A673 (cell line): ENCODE data around the gene STARD3NL. TPM values are rescaled to one million over a fixed set of nuclear protein-coding genes. Genes with fewer than 3 reads are reported as not detected.

ENCODE experiments used
- BruUV-seq: library from RNA; stranded (reverse); fragments of 400-500 nt; replicated peaks from 2 replicates; lab custom pipeline; 2021; lab: Mats Ljungman, UMichigan
- CTCF ChIA-PET: fragments of 300-600 bp; sonication (Branson Sonifier 250); formaldehyde crosslinking; loops from one replicate; lab custom pipeline; 2022; ENCODE audit warnings: antibody characterized with exemption; lab: Charles Lee
- POLR2A ChIA-PET: fragments of 300-600 bp; sonication (Branson Sonifier 250); formaldehyde crosslinking; loops from one replicate; lab custom pipeline; 2022; ENCODE audit warnings: antibody characterized with exemption; ENCODE audit not compliant: low non-redundant PET; lab: Charles Lee
- DNase-seq: peaks from one replicate; pipeline ENCODE4 v3.0.0-alpha.2; 2015; ENCODE audit warnings: low spot score
- H3K27ac ChIP-seq: fragments of 200-600 bp; sonication (generic); 2 replicates; pipeline ENCODE4 v1.5.1; 2016; ENCODE audit warnings: mixed run types, low read depth, mild to moderate bottlenecking, mixed read lengths, antibody characterized with exemption, low read length; ENCODE audit not compliant: poor library complexity, severe bottlenecking
- H3K27me3 ChIP-seq: fragments of 200-600 bp; sonication (generic); replicated peaks from 2 replicates; pipeline ENCODE4 v1.6.1; 2017; ENCODE audit warnings: mixed run types, low read depth, mild to moderate bottlenecking, mixed read lengths, antibody characterized with exemption, low read length; ENCODE audit not compliant: insufficient read depth, poor library complexity
- H3K36me3 ChIP-seq: fragments of 200-600 bp; sonication (generic); 2 replicates; pipeline ENCODE4 v1.6.1; 2016; ENCODE audit warnings: mixed run types, mild to moderate bottlenecking, mixed read lengths, antibody characterized with exemption, low read length; ENCODE audit not compliant: insufficient read depth, poor library complexity, severe bottlenecking
- H3K4me1 ChIP-seq: fragments of 200-600 bp; sonication (generic); 2 replicates; pipeline ENCODE4 v1.6.1; 2017; ENCODE audit warnings: mixed run types, mild to moderate bottlenecking, mixed read lengths, antibody characterized with exemption, low read length; ENCODE audit not compliant: insufficient read depth, poor library complexity, severe bottlenecking
- H3K4me3 ChIP-seq: fragments of 200-600 bp; sonication (generic); 2 replicates; pipeline ENCODE4 v1.5.1; 2016; ENCODE audit warnings: low read depth, mixed run types, mild to moderate bottlenecking, mixed read lengths, low read length; ENCODE audit not compliant: poor library complexity, severe bottlenecking
- H3K9me3 ChIP-seq: fragments of 200-600 bp; sonication (generic); 2 replicates; pipeline ENCODE4 v1.6.1; 2016; ENCODE audit warnings: mixed run types, low read depth, mild to moderate bottlenecking, mixed read lengths, antibody characterized with exemption, low read length; ENCODE audit not compliant: poor library complexity, severe bottlenecking
- CTCF ChIP-seq: fragments of 300-800, 200-600 bp; sonication (generic); conservative IDR thresholded peaks from 2 replicates; pipeline ENCODE4 v1.5.1; 2017; ENCODE audit warnings: low read depth, mild to moderate bottlenecking, antibody characterized with exemption, low read length, moderate library complexity, mixed read lengths
- EZH2 ChIP-seq: fragments of 200-600 bp; sonication (generic); IDR thresholded peaks from 2 replicates; pipeline ENCODE4 v1.6.1; 2017; ENCODE audit warnings: borderline replicate concordance, low read depth, mild to moderate bottlenecking, mixed read lengths, antibody characterized with exemption, low read length; ENCODE audit not compliant: poor library complexity, severe bottlenecking
- intact Hi-C: fragments of 100-400 bp; cut with micrococcal nuclease; formaldehyde crosslinking; loops from one replicate; pipeline ENCODE4 v1.10.0; 2022; ENCODE audit not compliant: unreplicated experiment
- total RNA-seq: library from RNA; stranded (reverse); gene quantifications from 2 replicates; pipeline ENCODE4 v1.2.3, GENCODE V29; 2021

STARD3NL gene
- total RNA-seq, 1 experiment from 2014 or later, result 34.8 TPM

- no peak overlapping the region for H3K27ac ChIP-seq
- POLR2A ChIA-PET, result no interaction called here
Observed at GRCh38 chr7:38147005-38147404, 31.0 kb upstream of the STARD3NL start.

GRCh38 chr7:38151556-38151955, 26.5 kb upstream of the STARD3NL start:
- POLR2A ChIA-PET, result no interaction called here

More at GRCh38 chr7:38147005-38147404, 31.0 kb upstream of the STARD3NL start:
- no peak for DNase-seq
- Histone ChIP-seq H3K9me3 (no peaks in the 10 kb centered on the region), H3K36me3 (no peaks in the 10 kb centered on the region), H3K4me1 (no peaks in the 10 kb centered on the region), H3K4me3 (no peak overlapping the region), H3K27me3 (peaks cover 9% of the 10 kb centered on the region)
- no TSS peak for BruUV-seq
- TF ChIP-seq CTCF, result no peak
- no peak for TF ChIP-seq EZH2
- CTCF ChIA-PET, result no interaction called here
- intact Hi-C loops, result no loop called here

GRCh38 chr7:38153515-38153914, 24.5 kb upstream of the STARD3NL start:
- H3K4me3 ChIP-seq, result no peak overlapping the region
- H3K27ac ChIP-seq, result no peak overlapping the region
- peaks cover 12% of the 10 kb centered on the region for H3K27me3 ChIP-seq
- no peaks in the 10 kb centered on the region for H3K9me3 ChIP-seq
- ChIA-PET POLR2A (no interaction called here), CTCF (no interaction called here)
- DNase-seq, result no peak
- BruUV-seq, result no TSS peak
- no peaks in the 10 kb centered on the region for H3K4me1 ChIP-seq
- no peak for TF ChIP-seq EZH2
- TF ChIP-seq CTCF, result no peak
- intact Hi-C loops, result no loop called here
- H3K36me3 ChIP-seq, result no peaks in the 10 kb centered on the region

More at GRCh38 chr7:38151556-38151955, 26.5 kb upstream of the STARD3NL start:
- Histone ChIP-seq H3K9me3 (no peaks in the 10 kb centered on the region), H3K36me3 (no peaks in the 10 kb centered on the region), H3K27ac (no peak overlapping the region), H3K4me3 (no peak overlapping the region), H3K27me3 (peaks cover 14% of the 10 kb centered on the region), H3K4me1 (no peaks in the 10 kb centered on the region)
- no peak for DNase-seq
- CTCF ChIA-PET, result no interaction called here
- intact Hi-C loops, result no loop called here
- TF ChIP-seq EZH2 (no peak), CTCF (no peak)
- BruUV-seq, result no TSS peak
